BE2C (cell line): ENCODE measurements around the gene ACAT2.

Experiments used
- DNase-seq: peaks from one replicate; pipeline ENCODE4 v3.0.0-alpha.2; 2020
- H3K27me3 ChIP-seq: fragments of 250-450 bp; sonication (Bioruptor Pico); 2 replicates; pipeline ENCODE4 v1.5.1; 2020; ENCODE audit warnings: mild to moderate bottlenecking
- H3K36me3 ChIP-seq: fragments of 250-450 bp; sonication (Bioruptor Pico); 2 replicates; pipeline ENCODE4 v1.5.1; 2020; ENCODE audit warnings: mild to moderate bottlenecking
- H3K4me1 ChIP-seq: fragments of 250-450 bp; sonication (Bioruptor Pico); 2 replicates; pipeline ENCODE4 v1.5.1; 2020
- H3K4me3 ChIP-seq: 2 replicates; pipeline ENCODE4 v1.5.1; 2011; ENCODE audit warnings: low read depth, low read length
- H3K9me3 ChIP-seq: fragments of 250-450 bp; sonication (Bioruptor Pico); 2 replicates; pipeline ENCODE4 v1.5.1; 2020
- TF ChIP-seq, protein P1 (sequence below): IDR thresholded peaks from 2 replicates; pipeline ENCODE4 v1.5.1; 2012; ENCODE audit warnings: mild to moderate bottlenecking, low read depth, low read length

Gene ACAT2

DNA sequence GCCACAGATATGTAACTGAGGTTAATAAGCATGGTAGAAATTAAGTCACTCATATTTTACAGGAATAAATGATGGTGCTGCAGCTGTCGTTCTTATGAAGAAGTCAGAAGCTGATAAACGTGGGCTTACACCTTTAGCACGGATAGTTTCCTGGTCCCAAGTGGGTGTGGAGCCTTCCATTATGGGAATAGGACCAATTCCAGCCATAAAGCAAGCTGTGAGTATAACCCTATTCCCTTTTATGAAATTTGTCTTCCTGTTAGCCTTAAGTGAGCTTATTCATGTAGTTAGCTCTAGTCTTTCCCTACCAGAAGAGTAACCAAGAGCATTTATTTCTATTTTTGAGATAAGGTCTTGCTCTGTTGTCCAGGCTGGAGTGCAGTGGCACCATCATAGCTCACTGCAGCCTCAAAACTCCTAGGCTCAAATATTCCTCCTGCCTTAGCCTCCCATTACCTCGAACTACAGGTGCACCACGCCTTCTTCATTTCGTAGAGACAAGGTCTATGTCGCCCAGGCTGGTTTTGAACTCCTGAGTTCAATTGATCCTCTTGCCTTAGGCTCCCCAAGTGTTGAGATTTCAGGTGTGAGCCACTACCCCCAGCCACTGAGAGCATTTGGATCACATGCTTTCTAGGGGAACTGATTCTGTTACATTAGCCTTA, 15.5 kb downstream of the ACAT2 start:
- H3K36me3 ChIP-seq = peaks cover 78% of the 10 kb centered on the region
- DNase-seq = no peak

GRCh38 chr6:159778131-159778530, 16.3 kb downstream of the ACAT2 start:
- Histone ChIP-seq H3K36me3 (peaks cover 79% of the 10 kb centered on the region), H3K4me3 (no peak overlapping the region), H3K27me3 (no peaks in the 10 kb centered on the region; the same call in 1 of the 2 replicates), H3K9me3 (no peaks in the 10 kb centered on the region), H3K4me1 (no peaks in the 10 kb centered on the region)
- DNase-seq = no peak
- TF ChIP-seq, protein P1, sequence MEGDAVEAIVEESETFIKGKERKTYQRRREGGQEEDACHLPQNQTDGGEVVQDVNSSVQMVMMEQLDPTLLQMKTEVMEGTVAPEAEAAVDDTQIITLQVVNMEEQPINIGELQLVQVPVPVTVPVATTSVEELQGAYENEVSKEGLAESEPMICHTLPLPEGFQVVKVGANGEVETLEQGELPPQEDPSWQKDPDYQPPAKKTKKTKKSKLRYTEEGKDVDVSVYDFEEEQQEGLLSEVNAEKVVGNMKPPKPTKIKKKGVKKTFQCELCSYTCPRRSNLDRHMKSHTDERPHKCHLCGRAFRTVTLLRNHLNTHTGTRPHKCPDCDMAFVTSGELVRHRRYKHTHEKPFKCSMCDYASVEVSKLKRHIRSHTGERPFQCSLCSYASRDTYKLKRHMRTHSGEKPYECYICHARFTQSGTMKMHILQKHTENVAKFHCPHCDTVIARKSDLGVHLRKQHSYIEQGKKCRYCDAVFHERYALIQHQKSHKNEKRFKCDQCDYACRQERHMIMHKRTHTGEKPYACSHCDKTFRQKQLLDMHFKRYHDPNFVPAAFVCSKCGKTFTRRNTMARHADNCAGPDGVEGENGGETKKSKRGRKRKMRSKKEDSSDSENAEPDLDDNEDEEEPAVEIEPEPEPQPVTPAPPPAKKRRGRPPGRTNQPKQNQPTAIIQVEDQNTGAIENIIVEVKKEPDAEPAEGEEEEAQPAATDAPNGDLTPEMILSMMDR = no peak

More for the DNA sequence above, 15.5 kb downstream of the ACAT2 start:
- no peaks in the 10 kb centered on the region for H3K4me1 ChIP-seq
- H3K9me3 ChIP-seq = no peaks in the 10 kb centered on the region
- no peak overlapping the region for H3K4me3 ChIP-seq
- TF ChIP-seq, protein P1 = no peak
- H3K27me3 ChIP-seq = no peaks in the 10 kb centered on the region; the same call in 1 of the 2 replicates

DNA sequence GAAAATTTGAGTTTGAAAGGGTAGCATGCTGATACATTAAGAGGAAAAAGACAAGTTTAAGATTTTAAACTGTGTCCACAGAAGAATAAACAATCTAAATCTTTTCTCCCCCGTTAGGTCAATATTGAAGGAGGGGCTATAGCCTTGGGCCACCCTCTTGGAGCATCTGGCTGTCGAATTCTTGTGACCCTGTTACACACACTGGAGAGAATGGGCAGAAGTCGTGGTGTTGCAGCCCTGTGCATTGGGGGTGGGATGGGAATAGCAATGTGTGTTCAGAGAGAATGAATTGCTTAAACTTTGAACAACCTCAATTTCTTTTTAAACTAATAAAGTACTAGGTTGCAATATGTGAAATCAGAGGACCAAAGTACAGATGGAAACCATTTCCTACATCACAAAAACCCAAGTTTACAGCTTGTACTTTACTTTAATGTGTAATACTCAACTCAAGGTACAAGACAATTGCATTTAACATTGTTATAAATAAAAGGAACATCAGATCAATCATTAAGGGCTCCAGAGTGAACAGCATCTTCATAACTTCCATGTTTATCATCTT, 16.8 kb downstream of the ACAT2 start:
- no peaks in the 10 kb centered on the region; the same call in 1 of the 2 replicates for H3K27me3 ChIP-seq
- H3K4me3 ChIP-seq = no peak overlapping the region
- no peak for DNase-seq
- peaks cover 82% of the 10 kb centered on the region for H3K36me3 ChIP-seq
- TF ChIP-seq, protein P1 = no peak
- no peaks in the 10 kb centered on the region for H3K4me1 ChIP-seq
- no peaks in the 10 kb centered on the region for H3K9me3 ChIP-seq

GRCh38 chr6:159788276-159788675, 26.4 kb downstream of the ACAT2 start:
- Histone ChIP-seq H3K36me3 (peaks cover 61% of the 10 kb centered on the region), H3K4me3 (peak overlapping the region; percentile 86), H3K9me3 (no peaks in the 10 kb centered on the region), H3K4me1 (no peaks in the 10 kb centered on the region), H3K27me3 (no peaks in the 10 kb centered on the region)
- no peak for DNase-seq
- TF ChIP-seq, protein P1 = no peak

DNA sequence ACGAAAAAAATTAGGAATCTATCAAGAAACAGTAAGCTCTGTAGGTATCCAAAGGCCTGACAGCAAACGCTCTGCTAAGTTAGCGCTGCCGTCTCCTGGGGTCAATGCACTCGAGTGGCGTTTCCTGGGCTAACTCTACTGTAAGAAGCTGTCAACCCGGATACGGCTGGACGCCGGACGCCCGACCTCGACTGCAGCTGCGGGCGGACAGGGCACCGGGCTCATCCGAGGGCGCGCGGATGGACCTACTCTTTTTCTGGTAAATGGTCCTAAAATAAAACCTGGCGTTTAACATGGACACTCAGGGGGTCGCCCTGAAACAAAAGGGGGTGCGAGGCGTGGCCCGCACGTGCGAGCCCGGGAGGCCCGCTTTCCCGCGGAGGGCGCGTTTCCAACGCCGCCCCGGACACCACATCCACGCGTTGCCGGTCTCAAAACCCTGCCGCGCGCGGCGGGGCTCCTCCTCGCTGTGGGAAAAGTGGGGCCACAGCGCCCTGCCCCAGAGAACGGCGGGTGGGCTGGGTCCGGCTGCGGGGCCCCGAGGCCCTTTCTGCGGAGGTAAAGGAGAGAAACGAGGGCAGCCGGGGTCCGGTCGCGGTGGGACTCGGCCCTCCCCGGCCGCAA, 27.0 kb downstream of the ACAT2 start:
- Histone ChIP-seq H3K27me3 (no peaks in the 10 kb centered on the region), H3K36me3 (peaks cover 56% of the 10 kb centered on the region), H3K9me3 (no peaks in the 10 kb centered on the region), H3K4me1 (no peaks in the 10 kb centered on the region), H3K4me3 (peak overlapping the region; percentile 86)
- peak; percentile 32 for DNase-seq
- TF ChIP-seq, protein P1 = no peak
